Activated CD8-positive, alpha-beta memory T cell treated with anti-CD3 and anti-CD28 coated beads for 4 hours (primary cell): Measurements from ENCODE around the gene BORA.
"Not testable (repeated sequence)": the region's sequence is repeated elsewhere in the genome, so short reads cannot be mapped to it uniquely, and the experiment has no call there.

Experiments used
- DNase-seq, 2 donors: peaks; one replicate each; pipeline ENCODE4 v3.0.0-alpha.2; 2020; ENCODE audit warnings: low read depth in 2 of 2

The BORA gene

DNA sequence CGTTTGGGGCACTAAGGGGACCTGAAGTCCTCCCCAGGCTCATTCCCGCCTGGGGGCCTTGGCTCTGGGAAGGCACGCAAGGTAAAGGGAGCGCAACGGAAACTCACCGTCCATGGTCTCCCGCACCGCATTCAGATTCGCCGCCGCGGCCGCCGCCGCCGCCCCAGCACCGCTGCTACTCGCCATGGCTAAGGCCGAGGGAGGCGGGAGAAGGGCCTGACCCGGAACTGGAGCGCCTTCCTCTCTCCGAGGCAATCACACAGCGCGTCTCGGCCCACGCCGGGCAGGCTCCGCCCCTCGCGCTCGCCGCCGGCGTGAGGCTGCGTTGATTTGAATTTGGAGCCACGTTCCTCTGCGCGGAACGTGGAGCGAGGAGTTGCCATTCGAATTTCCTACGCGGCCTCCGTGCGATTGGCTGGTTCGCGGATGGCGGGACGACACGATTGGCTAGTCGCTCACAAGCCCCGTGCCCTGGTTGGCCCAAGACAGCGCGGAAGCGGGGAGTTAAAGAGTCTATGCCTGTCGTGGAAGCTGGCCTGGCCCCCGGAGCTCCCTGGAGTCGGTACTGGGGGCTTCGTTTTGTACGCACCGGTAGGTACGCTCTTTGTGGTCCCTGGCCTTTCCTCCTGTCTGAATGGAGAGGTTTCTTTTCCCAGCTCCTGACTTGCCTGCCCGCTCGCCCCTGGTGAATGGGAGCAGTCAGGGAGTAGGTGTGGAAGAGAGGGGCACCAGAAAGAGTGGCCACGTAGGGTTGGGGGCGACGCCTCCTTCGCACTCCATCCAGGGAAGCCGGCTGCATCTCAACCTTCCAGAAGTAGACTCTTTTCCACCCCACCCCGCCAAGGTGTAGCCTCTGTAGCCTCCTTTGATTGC lies at the start of gene BORA, which contains the start of gene MZT1:
Gene BORA, plus strand, starts transcription at position 507 of the 873 bp plus-strand sequence. CDS start 1,018 bp downstream, outside the sequence.
Gene MZT1, minus strand, starts transcription at position 213 of the 873 bp plus-strand sequence. Its CDS starts 27 bp downstream, at position 186.
- peak; percentile 89 to 90 for DNase-seq

DNA sequence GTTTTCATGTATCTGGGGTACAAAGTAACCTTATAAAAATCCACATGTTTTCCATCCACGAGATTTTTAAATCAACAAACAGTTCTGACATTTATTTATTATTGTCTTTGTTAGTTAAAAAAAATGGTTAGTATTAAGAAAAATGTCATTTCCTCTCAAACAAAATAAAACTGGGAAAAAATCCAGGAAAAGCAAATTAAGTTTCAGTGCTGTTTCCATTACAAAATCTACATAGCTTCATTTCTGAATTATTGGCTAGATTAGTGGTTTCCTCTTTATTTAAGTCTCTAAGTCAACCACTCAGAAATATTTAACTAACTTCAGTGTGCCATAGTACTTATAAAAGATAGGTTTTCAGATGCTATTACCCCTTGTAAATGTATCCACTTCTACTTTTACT lies 49.4 kb upstream of the BORA start:
- DNase-seq = no peak

DNA sequence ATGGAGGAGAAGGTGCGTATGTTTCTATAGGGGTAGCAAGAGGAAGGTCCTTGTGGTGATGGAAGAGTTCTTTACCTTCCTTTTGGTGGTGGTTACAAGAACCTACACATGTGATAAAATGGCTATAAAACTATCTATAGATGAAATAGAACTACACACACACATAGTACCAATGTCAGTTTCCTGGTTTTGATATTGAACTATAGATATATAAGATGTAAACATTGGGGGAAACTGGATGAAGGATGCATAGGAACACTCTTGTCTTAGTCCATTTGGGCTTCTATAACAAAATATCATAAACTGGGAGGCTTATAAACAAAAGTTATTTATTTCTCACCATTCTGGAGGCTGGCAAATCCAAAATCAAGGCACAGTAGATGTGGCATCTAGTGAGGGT lies 47.4 kb upstream of the BORA start:
- no peak for DNase-seq

DNA sequence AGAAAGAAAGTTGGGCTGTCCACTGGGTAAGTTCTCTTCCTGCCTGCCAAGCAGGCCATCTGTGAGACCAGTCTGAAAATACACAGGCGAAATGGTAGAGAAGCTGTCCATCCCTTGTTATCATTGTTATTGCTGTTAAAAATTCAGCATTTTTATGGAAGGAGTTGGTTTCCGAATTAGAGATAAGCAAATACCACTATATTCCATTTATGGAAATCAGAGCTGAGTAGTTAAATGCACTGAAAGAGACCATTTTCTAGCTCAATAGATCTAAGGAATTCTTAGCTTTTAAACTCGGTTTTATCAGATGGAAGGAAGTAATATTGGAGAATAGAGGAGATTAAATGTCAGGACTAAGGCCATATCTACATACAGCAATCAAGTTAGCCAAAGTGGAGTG lies 41.0 kb upstream of the BORA start:
- DNase-seq = no peak

DNA sequence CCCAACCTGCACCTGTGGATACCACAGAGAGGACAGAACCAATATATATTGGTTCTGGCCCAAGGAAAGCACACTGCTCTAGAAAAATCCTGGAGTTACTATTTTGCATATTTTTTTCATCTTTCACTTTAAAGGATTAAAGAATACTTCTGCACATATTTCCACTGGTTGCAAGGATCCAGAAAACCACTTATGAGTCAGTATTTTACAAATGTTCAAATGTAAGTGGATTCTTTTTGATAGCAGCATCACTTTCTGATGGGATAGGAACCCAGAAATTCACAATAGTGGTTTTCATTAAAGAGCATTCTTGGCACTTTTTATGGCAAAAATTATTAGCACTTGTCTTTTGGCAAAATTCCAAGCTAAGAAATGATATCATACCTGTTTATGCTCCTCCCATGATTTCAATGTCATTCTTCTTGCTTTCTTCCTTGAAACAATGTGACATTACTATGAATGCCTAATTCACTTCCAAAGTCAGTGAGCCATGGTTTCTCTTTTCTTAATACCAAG lies 38.5 kb upstream of the BORA start:
- no peak for DNase-seq

DNA sequence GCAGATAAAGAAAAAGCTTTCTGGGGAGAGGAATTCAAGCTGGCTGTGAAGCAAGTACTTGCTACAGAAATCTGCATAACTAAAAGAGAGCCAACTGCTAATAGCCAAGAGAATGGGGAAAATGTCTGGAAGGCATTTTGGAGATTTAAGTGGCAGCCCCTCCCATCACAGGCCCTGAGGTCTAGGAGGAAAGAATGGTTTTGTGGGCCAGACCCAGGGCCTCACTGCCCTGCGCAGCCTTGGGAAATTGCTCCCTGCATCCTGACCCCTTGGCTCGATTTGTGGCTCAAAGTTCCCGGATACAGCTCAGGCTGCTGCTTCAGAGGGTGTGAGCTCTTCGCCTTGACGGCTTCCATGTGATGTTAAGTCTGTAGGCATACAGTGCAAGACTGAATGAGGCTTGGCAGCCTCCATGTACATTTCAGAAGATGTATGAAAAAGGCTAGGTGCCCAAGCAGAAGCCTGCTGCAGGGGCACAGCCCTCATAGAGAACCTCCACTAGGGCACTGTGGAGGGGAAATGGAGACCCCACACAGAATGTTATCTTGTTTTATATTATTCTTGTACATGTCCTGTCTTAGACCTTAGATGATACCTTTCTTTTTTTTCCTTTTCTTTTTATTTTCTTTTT lies 34.7 kb upstream of the BORA start:
- no peak for DNase-seq

DNA sequence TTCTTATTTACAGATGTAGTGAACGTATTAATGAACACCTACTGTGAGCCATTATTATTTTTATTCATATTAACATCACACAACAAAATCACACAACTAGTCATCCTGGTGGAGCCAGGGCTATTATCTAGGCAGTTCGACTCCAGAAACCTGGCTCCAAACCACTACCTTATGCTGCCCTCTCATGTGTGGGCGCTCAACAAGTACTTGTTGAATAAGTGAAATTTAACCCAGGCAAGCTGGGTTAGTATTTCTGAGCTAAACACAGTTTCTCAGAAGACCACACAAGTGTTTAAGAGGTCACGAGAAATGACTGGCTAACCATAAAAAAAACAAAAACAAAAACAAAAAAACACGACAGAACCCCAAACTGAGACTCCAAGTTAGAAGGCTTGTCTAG lies 33.9 kb upstream of the BORA start:
- DNase-seq = no peak

DNA sequence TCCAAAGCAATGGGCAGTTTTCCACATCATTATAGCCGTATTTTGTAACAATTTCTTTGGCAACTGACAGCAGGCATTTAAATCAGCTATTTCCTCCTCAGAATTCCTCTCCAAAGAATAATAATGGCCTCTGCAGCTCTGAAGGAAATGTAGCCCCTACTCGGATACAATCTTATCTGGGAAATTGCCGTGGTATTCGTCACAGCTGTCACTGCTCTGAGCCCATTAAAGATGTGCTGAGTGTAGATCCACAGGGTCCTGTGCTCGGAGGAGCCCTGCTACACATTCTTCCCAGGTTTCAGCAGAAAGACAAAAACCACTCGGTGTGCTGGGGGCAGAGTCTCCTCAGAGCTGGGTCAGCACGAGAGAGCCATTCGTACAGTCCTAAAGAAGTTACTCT lies 33.4 kb upstream of the BORA start:
- DNase-seq = no peak

DNA sequence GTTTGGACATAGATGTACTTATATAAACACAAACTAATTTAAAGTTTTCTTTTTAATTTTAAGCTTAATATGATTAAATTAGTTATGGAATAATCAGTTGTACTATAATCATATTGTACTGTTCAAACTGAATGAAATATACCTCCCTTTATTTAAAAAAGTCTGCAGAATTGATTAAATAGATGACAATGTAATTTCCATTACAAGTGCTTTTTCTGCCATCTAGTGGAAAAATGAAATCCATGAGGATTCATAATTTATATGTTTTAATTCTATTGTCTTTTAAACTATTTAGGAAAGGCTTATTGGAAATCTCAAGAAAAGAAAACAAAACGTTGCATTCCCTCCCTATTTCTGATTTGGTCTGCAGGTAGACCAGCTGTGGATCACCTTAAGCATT lies 31.1 kb upstream of the BORA start:
- DNase-seq = no peak

DNA sequence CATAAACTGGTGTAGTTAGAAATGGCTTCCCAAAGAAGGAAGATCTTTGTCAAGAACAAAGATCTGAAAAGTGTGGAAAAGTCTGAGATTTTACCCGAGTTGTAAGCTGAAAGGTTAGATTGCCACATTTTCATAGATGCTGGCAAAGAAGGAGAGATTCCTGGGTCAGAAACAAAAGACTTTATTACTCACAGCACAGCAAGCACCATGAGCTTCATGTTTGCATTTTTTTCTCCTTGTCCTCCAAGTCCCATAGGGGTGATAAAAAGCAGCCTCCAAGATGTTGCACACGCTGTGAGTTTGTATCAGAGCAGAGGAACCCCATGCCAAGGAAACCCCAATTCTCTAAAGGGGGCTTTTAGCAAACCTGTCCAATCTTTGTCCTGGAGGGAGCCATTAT lies 29.6 kb upstream of the BORA start:
- DNase-seq = no peak

DNA sequence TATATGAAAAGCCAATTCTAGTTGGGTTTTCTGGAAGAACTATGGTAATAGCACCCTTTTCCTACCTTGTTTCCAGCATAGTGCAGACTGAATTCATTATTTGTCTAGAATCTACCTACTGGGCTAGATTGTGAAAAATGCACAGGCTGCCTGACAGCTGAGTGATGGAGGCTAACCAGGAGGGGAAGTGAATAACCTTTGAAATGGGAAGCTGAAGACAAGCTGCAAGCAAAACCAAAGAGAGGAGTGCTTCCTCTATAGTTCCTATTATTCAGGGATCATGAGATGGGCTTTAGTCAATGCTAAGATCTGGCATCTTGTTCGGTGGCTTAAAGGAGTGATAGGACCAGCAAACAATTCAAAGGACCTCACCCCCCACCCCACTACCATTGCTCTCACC lies 27.2 kb upstream of the BORA start:
- no peak for DNase-seq

DNA sequence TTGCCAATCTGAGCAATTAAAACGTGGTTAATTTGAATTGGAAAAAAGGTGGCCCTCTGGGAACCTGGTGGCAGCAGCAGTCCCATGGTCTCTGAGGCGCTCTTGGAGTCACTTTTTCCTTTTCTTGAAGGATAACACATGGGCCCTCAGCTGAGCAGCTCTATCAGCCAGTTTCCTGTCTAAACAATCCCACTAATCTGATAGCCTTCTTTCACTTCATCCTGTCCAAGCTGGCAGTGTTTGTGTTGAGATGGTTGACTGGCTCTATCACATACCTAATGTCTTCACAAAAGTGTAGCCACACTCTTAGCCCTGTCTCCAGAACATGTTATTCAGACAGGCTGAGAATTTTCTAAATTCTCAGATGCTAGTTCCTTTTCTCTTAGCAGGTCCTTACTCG lies 10.9 kb upstream of the BORA start:
- DNase-seq = no peak

DNA sequence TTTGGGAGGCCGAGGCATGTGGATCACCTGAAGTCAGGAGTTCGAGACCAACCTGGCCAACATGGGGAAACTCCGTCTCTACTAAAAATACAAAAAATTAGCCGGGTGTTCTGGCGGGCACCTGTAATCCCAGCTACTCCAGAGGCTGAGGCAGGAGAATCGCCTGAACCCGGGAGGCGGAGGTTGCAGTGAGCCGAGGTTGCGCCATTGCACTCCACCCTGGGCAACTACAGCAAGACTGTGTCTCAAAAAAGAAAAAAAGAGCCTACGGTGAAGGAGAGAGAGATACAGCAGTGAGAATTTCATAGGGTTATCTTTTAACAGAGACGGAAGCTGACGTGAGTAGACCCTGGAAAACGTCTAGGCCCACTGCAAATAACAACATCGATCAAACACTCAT lies 1.5 kb upstream of the BORA start:
- DNase-seq = not testable (repeated sequence)

DNA sequence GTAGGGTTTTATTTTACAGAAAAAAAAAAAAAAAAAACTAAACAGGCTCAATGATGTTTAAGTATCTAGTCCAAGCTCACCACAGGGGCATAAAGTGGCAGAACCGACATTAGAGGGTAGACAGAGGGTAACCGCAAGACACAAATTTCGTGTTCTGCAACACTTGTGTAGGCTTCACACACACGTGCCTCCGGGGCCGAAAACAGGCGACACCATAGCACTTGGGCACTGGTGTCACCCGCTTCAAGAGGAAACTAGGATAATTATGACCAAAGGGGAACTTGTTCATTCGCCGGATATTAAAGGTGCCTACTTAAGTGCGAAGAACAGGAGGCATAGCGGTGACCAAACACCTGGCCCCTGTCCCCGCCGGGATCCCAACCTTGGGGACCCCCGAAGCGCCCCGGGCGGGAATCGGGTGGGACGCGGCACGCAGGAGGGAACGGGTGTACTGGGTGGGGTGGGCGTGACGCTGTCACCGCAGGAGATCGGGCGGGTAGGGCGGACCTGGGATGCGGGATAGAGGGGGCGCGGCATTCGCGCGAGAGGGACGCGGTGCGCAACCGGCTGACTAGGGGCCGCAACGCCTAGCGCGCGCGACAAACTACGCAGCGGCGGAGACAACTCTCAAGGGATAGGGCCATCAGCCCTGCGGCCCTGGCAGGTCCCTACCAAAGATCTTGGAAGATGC lies 852 bp upstream of the BORA start:
- DNase-seq = peak; percentile 3

DNA sequence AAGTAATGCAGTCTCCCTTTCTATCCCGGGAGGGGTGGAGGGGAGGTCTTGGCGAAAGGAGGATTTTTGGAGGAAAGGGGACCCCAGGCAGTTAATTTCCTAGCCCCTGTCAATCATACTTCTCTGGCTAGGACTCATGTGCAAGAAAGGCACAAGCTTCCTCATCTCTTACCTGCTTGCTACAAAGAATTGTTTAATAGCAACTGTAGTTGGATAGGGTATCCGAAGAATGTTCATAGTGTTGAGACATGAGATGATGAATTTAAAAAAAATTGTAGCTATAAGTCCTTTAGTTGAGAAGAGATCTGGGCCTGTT lies 525 bp downstream of the BORA start:
- no peak for DNase-seq

DNA sequence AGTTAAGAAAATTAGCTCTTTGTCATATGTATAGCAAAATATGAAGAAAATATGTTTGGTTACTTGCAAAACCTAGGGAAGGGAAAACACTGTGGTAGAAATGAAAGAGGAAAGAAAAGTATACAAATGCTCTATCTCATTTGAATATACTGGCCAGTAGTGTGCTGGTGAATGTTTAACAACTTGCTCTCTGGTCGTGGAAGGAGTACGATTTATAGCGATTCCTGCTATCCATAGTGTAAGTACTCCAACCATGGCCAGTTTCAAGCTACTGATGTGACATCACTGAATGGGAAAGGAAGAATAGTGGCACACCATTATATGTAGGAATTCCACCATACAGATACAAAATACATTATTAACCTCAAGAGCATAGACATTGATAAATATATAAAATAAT lies 9.3 kb downstream of the BORA start:
- no peak for DNase-seq

DNA sequence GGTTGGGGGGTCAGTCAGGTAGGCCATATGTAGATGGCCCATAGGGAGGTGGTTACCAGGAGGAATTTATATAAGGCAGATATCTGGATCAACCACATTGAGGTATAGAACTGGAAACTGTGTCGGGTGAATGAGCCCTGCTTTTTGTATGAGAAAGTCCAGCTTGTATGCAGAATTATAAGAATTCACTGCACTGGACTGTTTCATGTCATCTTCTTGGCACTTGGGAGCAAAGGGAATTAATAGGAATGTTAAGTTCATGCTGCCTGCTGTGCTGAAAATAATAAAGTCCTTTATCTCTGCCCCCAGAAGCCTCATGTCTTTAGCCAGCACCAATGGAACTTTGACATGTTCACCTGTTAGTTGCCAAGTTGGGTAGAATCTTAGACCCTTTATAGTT lies 12.3 kb downstream of the BORA start:
- DNase-seq = no peak

DNA sequence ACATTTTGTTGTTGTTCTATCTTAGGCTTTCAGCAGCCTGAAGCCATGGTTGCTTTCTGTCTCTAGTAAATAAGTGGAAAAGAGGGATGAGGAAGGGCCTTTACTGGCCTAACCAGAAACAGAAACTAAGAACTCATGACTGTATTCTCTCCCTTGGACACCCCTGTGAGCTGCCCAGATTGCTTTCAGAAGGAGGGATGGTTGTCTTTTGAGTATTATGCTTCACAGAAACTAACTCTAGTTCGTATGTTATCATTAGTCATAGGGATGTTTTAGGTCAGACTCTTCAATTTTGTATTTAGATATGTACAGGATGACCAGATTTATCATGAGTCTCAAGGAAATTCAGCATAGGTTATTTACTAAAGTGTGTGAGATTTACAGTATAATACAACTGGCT lies 17.5 kb downstream of the BORA start:
- no peak for DNase-seq

DNA sequence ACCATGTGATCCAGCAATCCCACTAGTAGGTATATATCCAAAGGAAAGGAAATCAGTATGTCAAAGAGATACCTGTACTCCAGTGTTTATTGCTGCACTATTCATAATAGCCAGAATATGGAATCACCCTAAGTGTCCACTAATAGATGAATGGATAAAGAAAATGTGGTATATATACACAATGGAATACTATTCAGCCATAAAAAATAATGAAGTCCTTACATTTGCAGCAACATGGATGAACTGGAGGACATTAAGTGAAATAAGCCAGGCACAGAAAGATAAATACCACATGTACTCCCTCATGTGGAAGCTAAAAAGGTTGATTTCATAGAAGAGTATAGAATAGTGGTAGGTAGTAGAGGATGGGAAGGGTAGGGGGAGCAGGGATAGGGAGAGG lies 23.5 kb downstream of the BORA start:
- no peak for DNase-seq

DNA sequence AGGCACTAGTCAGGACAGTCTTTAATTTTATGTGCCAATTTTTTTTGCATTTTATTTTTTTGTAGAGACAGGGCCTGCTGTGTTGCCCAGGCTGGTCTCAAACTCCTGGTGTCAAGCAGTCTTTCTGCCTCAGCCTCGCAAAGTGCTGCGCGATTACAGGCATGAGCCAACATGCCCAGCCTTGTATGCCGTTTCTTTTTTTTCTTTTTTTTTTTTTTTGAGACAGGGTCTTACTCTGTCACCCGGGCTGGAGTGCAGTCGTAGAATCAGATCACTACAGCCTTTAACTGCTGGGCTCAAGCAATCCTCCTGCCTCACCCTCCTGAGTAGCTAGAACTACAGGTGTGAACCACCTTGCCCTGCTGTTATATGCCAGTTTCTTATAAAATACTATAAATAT lies 26.4 kb downstream of the BORA start:
- no peak for DNase-seq

DNA sequence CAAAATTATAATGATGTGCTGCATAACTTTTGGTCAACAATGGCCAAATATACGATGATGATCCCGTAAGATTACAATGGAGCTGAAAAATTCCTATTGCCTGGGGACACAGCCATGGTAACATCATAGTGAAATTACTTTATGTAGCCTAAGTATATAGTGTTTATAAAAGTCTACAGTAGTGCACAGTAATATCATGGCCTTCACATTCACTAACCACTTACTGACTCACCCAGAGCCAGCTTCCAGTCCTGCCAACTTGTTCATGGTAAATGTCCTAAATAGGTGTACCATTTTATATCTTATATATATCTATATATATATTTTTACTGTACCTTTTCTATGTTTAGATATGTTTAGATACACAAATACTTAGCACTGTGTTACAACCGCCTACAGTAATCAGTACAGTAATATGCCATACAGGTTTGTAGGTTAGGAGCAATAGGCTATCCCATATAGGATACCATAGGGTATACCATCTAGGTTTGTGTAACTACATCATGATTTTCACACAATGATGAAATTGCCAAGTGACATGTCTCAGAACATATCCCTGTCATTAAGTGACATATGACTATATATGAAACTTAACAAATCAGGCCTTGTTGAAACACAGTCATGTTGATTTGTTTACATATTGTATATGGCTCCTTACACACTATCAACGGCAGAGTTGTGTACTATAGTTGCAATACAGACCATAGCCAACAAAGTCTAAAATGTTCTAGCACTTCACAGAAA lies 30.2 kb downstream of the BORA start:
- DNase-seq = no peak

DNA sequence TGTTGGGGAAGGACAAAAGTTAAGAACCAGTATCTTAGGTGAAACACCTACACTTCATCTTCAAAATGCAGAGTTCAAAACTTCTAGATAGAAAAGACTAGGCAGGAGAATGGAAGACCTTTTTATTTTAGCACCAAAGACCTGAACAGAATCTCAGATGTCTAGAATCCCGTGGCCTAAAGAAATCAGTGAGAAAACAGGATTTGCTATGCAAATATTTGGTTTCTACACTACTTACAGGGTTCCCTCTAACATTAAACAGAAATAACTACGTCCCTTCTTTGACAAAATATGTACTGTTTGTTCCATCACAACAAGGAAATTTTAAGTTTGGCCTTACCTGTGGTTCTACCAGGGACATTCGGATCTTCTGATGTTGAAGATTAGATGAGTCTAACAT lies 32.5 kb downstream of the BORA start:
- DNase-seq = no peak
